ENCODE data around the gene TMEM35B.
"Not testable (repeated sequence)": the region's sequence is repeated elsewhere in the genome, so short reads cannot be mapped to it uniquely, and the experiment has no call there.

Gene TMEM35B

DNA sequence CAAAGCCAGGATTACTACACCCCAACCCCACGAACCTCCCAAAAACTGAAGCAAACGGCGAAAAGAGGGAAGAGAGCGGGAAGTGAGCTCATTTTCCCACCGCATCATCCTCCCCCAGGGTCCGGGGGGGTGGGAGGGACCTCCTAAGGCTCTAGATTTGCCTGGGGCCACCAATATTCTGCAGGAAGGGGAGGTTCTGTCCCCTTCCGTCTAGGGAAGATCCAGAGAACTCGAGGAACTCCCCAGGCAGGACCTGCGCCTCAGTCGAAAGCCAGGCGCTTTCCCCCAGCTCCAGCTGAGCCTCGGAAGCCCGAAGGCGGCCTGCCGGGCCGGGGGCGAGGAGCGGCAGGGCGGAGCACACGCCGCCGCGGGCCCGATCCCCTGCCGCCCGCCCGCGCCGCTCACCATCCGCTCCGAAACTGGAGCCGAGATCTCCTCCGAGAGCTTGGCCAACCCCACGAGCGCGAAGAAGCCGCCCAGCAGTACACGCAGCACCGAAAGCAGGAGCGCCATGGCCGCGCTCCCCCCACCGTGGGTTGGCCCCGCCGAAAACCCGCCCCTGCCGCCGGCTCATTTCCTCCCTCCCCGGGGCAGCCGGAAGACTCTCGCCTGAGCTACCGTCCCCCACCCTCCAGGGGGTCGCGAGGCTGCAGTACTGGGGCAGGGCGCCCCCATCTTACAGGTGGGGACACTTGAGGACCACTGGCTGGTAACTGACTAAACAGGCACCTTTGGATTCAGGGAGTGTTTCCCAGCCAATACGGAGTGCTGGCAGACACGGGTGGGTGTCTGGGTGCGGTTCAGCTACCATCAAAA, at the start of gene TMEM35B:
TMEM35B (minus strand) TSS at position 555 of the 816 bp plus-strand sequence; CDS start at position 513, 42 bp downstream.
- DNase-seq (ENCODE audit: low read depth in 2 of 2) = peak; percentile 55 to 62

DNA sequence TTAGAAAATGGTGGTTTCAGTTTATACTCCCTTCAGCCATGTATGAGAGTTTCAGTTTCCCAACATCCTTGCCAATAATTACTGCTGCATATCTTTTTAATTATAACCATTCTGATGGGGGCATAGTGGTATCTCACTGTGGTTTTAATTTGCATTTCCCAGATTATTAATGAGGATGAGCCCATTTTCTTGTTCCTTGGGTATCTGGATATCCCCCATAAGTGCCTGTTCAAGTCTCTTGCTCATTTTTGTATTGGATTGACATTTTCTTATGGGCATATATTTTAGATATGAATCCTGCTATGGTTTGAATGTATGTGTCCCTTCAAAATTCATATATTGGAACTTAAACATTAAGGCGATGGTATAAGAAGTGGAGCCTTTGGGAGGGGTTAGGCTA, 48.2 kb upstream of the TMEM35B start:
- no peak for DNase-seq (ENCODE audit: low read depth in 2 of 2)

GRCh38 chr1:35032384-35032739, 47.2 kb upstream of the TMEM35B start:
- no peak for DNase-seq (ENCODE audit: low read depth in 2 of 2)

- peak; percentile 2 to 8 for DNase-seq (ENCODE audit: low read depth in 2 of 2)
Measured at GRCh38 chr1:35030756-35031446, 45.8 kb upstream of the TMEM35B start.

DNA sequence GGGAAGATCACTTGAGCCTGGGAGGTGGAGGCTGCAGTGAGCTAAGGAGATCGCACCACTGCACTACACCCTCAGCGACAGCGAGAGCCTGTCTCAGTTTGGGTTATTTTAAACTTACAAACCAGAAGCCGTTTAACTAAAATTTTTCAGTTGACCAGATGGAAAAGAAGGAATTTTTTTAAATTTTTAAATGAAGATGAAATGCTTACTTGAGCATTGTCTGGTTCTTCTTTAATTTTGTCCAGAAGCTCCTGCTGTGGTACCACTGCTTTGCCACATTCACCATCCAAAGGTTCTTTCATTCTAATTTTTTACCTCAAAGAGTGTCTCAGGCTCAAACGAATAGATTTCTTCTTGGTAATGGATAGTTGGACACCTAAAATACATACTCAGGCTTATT, 45.2 kb upstream of the TMEM35B start:
- no peak for DNase-seq (ENCODE audit: low read depth in 2 of 2)

DNA sequence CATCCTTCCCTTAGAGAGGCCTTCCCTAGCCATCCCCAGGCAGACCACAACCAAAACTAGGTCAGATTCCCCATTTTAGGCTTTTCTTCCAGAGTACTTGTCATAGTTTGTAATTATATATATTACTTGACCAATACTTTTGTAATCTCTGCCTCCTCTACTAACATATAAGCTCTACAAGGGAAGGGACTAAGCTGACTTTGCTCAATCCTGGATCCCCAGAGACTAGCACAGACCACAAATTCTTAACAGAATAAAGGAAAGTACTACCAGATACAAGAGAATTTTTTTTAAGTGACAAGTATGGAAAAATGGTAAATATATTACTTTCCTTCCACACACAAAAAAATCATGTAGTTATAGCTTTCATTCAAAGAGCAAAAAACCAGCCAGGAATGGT, 44.6 kb upstream of the TMEM35B start:
- DNase-seq (ENCODE audit: low read depth in 2 of 2) = no peak

- DNase-seq (ENCODE audit: low read depth in 2 of 2) = no peak
Measured at GRCh38 chr1:35016406-35016805, 31.3 kb upstream of the TMEM35B start.

GRCh38 chr1:35014486-35014885, 29.3 kb upstream of the TMEM35B start:
- DNase-seq (ENCODE audit: low read depth in 2 of 2) = no peak

- no peak for DNase-seq (ENCODE audit: low read depth in 2 of 2)
Measured at GRCh38 chr1:35005711-35006110, 20.6 kb upstream of the TMEM35B start.

GRCh38 chr1:35001743-35002142, 16.6 kb upstream of the TMEM35B start:
- DNase-seq (ENCODE audit: low read depth in 2 of 2) = no peak

- no peak for DNase-seq (ENCODE audit: low read depth in 2 of 2)
Measured at GRCh38 chr1:34994878-34995277, 9.7 kb upstream of the TMEM35B start.

GRCh38 chr1:34988581-34988980, 3.4 kb upstream of the TMEM35B start:
- no peak for DNase-seq (ENCODE audit: low read depth in 2 of 2)

DNA sequence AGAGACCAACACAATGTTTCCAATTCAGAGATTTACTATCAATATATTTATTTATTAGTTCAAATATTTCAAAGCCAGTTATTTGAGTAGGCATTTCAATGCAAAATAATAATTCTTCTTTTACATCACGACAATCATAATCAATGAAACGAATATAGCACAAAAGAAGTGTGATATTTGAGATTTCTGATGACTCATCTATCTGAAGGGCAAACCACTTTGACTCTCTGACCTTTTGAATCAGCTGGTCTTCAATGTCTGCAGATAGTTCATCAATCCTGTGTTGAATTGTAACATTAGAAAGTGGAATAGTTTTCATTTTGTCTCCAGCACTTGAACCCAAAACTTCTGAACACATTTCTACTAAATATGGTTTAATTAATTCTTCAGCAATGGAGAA, 3.0 kb upstream of the TMEM35B start:
- no peak for DNase-seq (ENCODE audit: low read depth in 2 of 2)

GRCh38 chr1:34987018-34987417, 1.9 kb upstream of the TMEM35B start:
- DNase-seq (ENCODE audit: low read depth in 2 of 2) = no peak

GRCh38 chr1:34985609-34985904, 410 bp upstream of the TMEM35B start:
- not testable (repeated sequence) for DNase-seq (ENCODE audit: low read depth in 2 of 2)

GRCh38 chr1:34984435-34984792, 733 bp downstream of the TMEM35B start:
- DNase-seq (ENCODE audit: low read depth in 2 of 2) = no peak

- DNase-seq (ENCODE audit: low read depth in 2 of 2) = no peak
Measured at GRCh38 chr1:34983700-34984355, 1.3 kb downstream of the TMEM35B start.

GRCh38 chr1:34982820-34983376, 2.2 kb downstream of the TMEM35B start:
- DNase-seq (ENCODE audit: low read depth in 2 of 2) = no peak

DNA sequence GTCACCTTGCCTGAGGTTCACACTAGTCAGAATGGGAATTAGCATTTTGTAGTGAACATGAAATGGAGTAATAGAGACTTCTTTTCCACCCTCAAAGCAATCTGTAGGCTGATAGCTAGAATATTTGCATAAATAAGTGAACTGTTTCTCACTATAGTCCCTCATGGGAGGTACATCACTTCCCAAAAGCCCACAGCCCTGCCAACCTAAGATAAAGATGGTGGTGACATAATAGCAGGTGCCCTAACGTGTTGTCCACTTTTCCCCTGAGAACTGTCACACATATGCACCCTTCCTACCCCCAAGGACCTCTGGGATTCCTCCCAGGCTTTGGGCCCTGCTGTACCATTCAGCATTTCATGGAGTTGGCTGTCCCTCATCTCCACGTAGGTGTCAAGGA, 4.4 kb downstream of the TMEM35B start:
- DNase-seq (ENCODE audit: low read depth in 2 of 2) = no peak

DNA sequence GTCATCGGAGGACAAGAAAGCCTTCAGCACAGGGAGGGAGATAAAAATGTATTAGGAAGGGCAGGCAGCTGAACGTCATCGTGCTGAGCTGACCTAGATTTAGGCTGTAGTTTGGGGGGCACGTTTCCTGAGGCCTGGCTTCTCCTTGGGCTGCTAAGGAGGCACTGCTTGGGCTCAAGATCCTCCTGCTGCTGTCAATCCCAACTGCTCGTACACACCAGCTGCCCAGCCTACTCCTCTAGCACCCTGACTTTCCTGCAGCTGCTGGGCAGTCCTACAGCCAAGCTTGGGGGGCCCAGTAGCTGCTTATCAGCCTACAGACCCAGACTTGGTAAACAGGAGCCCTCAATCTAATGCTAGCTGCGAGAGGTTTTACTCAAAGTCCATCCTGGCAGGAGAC, 6.2 kb downstream of the TMEM35B start:
- DNase-seq (ENCODE audit: low read depth in 2 of 2) = no peak

DNA sequence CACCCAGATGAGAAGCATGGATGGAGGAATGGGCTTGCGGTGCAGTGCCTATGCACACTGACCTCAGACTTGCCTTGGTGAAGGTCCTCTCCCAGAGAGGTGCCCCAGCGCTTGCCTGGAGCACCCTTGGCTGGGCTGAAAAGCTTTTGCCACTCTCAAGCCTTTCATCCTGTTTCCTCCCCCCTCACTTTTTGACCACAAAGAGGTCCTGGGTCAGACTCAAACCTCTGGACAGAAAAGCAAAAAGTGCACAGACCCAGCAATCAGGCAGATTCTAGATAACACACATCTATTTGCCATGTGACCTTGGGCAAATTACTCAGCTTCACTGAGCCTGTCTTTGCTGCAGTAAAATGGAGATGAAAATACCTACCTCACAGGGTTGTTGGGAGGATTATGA, 7.3 kb downstream of the TMEM35B start:
- no peak for DNase-seq (ENCODE audit: low read depth in 2 of 2)

GRCh38 chr1:34977210-34977471, 8.0 kb downstream of the TMEM35B start:
- DNase-seq (ENCODE audit: low read depth in 2 of 2) = no peak

Measured in stimulated activated CD8-positive, alpha-beta memory T cell treated with anti-CD3 and anti-CD28 coated beads, Interleukin-2, amount 100 ng/mL, for 1 hour (primary cell).